ENCODE measurements around the gene KLHL30. TPM values are rescaled to one million over a fixed set of nuclear protein-coding genes. Genes with fewer than 3 reads are reported as not detected.

The KLHL30 gene
- total and polyA plus RNA-seq, 3 experiments from 2014 or later, result not detected

DNA sequence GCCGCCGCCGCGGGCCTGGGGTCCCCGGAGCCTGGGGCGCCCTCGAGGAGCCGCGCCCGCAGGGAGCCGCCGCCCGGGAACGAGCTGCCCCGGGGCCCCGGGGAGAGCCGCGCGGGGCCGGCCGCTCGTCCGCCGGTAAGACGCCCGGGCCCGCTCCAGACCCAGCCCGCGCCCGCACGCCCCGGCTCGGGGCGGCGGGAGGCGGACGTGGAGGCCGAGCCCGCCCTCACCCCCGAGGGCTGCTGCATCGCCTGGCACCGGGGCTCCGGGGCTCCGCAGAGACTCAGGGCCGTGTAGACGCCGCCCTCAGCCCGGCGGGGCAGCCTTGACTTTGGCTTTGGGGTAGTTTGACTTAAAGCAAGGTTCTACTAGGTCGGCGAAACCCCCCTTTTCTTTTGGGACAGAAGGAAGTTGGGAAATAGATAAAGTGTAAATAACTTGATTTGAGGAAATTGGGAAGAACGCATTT, 20.6 kb downstream of the KLHL30 start:
- H3K9me3 ChIP-seq (ENCODE audit: low read length), result no peaks in the 10 kb centered on the region
- Mint-ChIP-seq H3K4me1 (peaks cover 7 to 19% (median 9%) of the 10 kb centered on the region in 3 donors), H3K4me3 (peak overlapping the region; percentile 34 to 77 (median 71)), H3K36me3 (no peaks in the 10 kb centered on the region), H3K9me3 (peaks cover 0 to under 1% (median 0%) of the 10 kb centered on the region in 5 donors), H3K27ac (no peak overlapping the region), H3K27me3 (peaks cover 7 to 18% of the 10 kb centered on the region in 2 donors)
- H3K4me3 ChIP-seq (ENCODE audit: low read length), result no peak overlapping the region
- H3K27ac ChIP-seq (ENCODE audit: low read depth, low read length), result no peak overlapping the region
- no peaks in the 10 kb centered on the region for H3K36me3 ChIP-seq (ENCODE audit: insufficient read depth, low read length)
- H3K4me1 ChIP-seq (ENCODE audit: insufficient read depth, low read length), result peaks cover 9% of the 10 kb centered on the region
- ChIA-PET POLR2A (no interaction called here), CTCF (interaction anchor here (0.6 kb wide), 1 partner anchor 96 kb away, joined by 3 read pairs; no protein-coding TSS in a partner anchor)
- peak in 2 of 5 donors; percentile 21 to 43 for DNase-seq
- H3K27me3 ChIP-seq (ENCODE audit: insufficient read depth, low read length, poor library complexity, severe bottlenecking), result no peaks in the 10 kb centered on the region

DNA sequence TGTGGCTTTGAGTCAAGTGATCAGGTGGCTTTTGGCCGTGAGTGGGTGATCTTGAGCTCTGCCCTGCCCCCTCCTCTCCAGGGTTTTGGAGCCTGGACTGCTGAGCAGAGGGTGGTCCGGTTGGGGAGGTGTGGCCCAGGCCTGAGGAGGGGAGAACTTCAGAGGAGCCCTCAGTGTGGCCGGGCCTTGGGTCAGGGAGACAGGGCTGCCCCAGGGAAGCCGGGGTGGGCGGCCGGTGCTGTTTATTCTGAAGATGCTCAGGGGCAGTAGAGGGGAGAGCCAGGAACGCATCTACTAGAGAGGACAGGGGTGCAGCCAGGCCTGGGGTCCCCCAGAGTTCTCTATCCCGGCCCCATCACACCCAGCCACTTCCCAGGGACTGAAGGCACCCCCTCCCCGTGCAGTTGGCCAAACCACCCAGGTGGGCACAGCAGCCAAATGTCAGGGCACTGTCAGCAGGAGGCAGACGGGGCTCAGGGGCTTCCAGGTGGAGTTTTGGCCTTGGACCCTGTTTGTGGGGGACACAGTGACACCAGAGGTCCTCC, 21.3 kb downstream of the KLHL30 start:
- Histone ChIP-seq H3K36me3 (ENCODE audit: insufficient read depth, low read length) (no peaks in the 10 kb centered on the region), H3K27me3 (ENCODE audit: insufficient read depth, low read length, poor library complexity, severe bottlenecking) (no peaks in the 10 kb centered on the region), H3K27ac (ENCODE audit: low read depth, low read length) (no peak overlapping the region), H3K4me3 (ENCODE audit: low read length) (no peak overlapping the region), H3K4me1 (ENCODE audit: insufficient read depth, low read length) (peaks cover 9% of the 10 kb centered on the region), H3K9me3 (ENCODE audit: low read length) (no peaks in the 10 kb centered on the region)
- Mint-ChIP-seq H3K4me3 (peak overlapping the region; percentile 34 to 77 (median 71)), H3K4me1 (peaks cover 7 to 22% (median 9%) of the 10 kb centered on the region in 3 donors), H3K9me3 (no peaks in the 10 kb centered on the region), H3K27me3 (peaks cover 9 to 18% of the 10 kb centered on the region in 2 donors), H3K27ac (no peak overlapping the region), H3K36me3 (no peaks in the 10 kb centered on the region)
- peak in 1 of 5 donors; percentile 43 for DNase-seq
- POLR2A ChIA-PET, result no interaction called here
- CTCF ChIA-PET, result no interaction called here

DNA sequence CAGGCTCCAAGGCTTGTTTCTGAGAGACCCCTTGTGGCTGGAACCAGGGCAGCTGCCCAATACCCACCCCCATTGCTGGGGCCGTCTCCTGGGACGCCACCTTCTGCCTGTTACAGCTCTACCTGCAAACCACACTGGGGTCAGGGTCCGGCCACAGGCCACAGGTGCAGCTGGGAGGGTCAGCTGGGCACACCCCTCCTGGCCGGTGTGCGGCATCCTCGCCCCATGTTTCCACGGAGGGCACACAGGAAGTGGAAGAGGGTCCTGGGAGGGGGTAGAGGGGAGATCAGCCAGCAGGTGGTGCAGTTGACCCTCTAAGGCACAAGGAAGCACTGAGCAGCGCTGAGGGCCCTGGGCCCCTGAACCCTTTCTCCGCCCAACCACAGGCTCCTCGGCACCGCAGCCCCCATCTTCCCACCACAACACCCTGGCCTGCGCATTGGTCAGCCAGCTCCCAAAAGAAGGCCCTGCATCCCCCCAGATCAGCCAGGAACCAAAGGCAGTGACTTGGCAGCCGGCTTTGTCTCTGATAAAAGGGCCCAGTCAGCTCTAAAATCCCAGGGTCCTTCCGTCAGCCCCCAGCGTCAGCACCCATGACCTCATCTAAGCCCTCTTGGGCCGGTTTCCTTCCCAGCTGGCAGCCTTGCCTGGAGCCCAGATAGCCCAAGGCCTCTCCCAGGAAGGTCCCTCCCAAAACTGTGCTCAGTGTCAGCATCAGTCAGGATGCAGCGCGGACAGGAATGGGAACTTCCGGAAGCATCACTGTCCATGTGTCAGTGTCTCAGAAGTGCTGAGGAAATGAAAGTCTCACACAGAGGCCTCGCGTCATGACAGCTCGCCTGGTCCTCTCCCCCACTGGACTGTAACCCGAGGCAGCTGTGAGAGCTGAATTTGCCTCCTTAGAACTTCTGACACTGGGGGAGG, 22.0 kb downstream of the KLHL30 start:
- no peak overlapping the region for H3K27ac ChIP-seq (ENCODE audit: low read depth, low read length)
- no peaks in the 10 kb centered on the region for H3K27me3 ChIP-seq (ENCODE audit: insufficient read depth, low read length, poor library complexity, severe bottlenecking)
- no peak for DNase-seq
- H3K4me1 Mint-ChIP-seq, result peaks cover 7 to 29% (median 15%) of the 10 kb centered on the region in 3 donors
- ChIA-PET CTCF (interaction anchor here (0.6 kb wide), 1 partner anchor 293 kb away, joined by 3 read pairs; no protein-coding TSS in a partner anchor), POLR2A (no interaction called here)
- H3K4me3 Mint-ChIP-seq, result peak overlapping the region in 2 of 7 donors; percentile 32 to 46
- no peaks in the 10 kb centered on the region for H3K36me3 ChIP-seq (ENCODE audit: insufficient read depth, low read length)
- no peak overlapping the region for H3K27ac Mint-ChIP-seq
- no peak overlapping the region for H3K4me3 ChIP-seq (ENCODE audit: low read length)
- H3K27me3 Mint-ChIP-seq, result peaks cover 11 to 24% of the 10 kb centered on the region in 2 donors
- no peaks in the 10 kb centered on the region for H3K9me3 ChIP-seq (ENCODE audit: low read length)
- H3K9me3 Mint-ChIP-seq, result no peaks in the 10 kb centered on the region
- no peaks in the 10 kb centered on the region for H3K36me3 Mint-ChIP-seq
- H3K4me1 ChIP-seq (ENCODE audit: insufficient read depth, low read length), result peaks cover 9% of the 10 kb centered on the region

DNA sequence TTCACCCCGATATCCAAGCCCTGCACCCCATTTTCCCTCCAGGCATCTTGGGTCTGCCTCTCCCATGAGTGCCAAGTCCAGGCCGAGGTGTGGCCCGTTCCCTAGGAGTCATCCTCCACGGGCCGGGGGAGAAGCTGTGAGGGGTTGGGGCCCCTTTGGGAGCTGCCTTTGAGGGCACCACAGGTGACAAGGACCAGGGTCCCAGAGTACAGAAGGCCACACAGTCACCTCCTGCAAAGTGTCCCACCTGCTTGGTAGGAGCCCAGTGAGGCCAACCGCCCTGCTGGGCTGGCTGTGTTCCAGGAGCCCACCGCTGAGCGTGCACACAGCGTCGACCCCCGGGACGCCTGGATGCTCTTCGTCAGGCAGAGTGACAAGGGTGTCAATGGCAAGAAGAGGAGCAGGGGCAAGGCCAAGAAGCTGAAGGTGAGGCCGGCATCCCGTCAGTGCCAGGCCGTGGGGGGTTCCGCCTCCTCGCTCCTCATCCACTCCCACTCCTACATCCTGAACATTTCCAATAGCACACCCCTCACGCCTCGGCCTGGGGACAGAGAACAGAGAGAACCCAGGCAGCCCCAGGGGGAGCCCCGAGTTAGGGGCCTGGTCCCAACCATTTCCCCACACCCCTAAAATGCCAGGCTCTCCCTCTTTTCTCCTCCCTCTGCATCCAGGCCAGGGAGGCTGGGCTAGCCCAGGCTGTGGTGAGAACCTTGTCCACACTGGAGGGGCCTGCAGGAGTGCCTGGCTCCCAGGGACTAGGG, 23.0 kb downstream of the KLHL30 start:
- Histone ChIP-seq H3K27ac (ENCODE audit: low read depth, low read length) (no peak overlapping the region), H3K27me3 (ENCODE audit: insufficient read depth, low read length, poor library complexity, severe bottlenecking) (no peaks in the 10 kb centered on the region), H3K9me3 (ENCODE audit: low read length) (no peaks in the 10 kb centered on the region), H3K4me3 (ENCODE audit: low read length) (no peak overlapping the region), H3K4me1 (ENCODE audit: insufficient read depth, low read length) (peaks cover 9% of the 10 kb centered on the region), H3K36me3 (ENCODE audit: insufficient read depth, low read length) (no peaks in the 10 kb centered on the region)
- Mint-ChIP-seq H3K27me3 (peaks cover 11 to 24% of the 10 kb centered on the region in 2 donors), H3K27ac (no peak overlapping the region), H3K9me3 (no peaks in the 10 kb centered on the region), H3K4me1 (peaks cover 7 to 29% (median 15%) of the 10 kb centered on the region in 3 donors), H3K4me3 (no peak overlapping the region), H3K36me3 (no peaks in the 10 kb centered on the region)
- no peak for DNase-seq
- CTCF ChIA-PET, result no interaction called here
- POLR2A ChIA-PET, result no interaction called here

DNA sequence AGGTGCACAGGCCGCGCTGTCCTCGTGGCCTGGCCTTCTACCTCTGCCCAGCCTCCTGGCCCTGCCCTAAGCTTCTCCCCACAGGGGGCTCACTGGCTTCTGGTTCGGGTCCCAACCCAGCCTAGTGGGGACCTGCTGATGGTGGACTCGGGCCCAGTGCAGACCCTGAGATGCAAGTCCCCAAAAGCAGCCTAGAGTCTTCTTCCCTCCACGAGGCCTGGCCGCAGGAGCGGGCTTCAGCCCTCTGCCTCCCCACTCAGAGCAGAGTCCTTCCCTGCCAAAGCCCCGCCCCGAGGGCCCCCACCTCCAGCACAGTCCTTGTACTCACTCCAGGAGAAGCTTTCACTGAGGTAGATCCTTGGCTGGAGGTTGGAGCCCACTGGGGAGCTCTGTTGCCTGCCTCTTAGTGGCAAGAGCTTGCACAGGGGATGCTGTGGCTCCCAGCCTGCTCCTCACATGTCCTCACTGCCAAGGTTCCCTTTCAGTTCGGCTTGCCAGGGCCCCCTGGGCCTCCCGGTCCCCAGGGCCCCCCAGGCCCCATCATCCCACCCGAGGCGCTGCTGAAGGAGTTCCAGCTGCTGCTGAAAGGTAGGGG, 23.9 kb downstream of the KLHL30 start:
- Mint-ChIP-seq H3K4me3 (no peak overlapping the region), H3K27me3 (peaks cover 11 to 24% of the 10 kb centered on the region in 2 donors), H3K4me1 (peaks cover 7 to 29% (median 15%) of the 10 kb centered on the region in 3 donors), H3K9me3 (no peaks in the 10 kb centered on the region), H3K36me3 (peaks cover 0 to 2% (median 0%) of the 10 kb centered on the region in 3 donors), H3K27ac (no peak overlapping the region)
- no peaks in the 10 kb centered on the region for H3K9me3 ChIP-seq (ENCODE audit: low read length)
- no peak for DNase-seq
- H3K27ac ChIP-seq (ENCODE audit: low read depth, low read length), result no peak overlapping the region
- ChIA-PET CTCF (no interaction called here), POLR2A (no interaction called here)
- H3K4me3 ChIP-seq (ENCODE audit: low read length), result no peak overlapping the region
- H3K27me3 ChIP-seq (ENCODE audit: insufficient read depth, low read length, poor library complexity, severe bottlenecking), result no peaks in the 10 kb centered on the region
- H3K36me3 ChIP-seq (ENCODE audit: insufficient read depth, low read length), result no peaks in the 10 kb centered on the region
- H3K4me1 ChIP-seq (ENCODE audit: insufficient read depth, low read length), result peaks cover 9% of the 10 kb centered on the region

DNA sequence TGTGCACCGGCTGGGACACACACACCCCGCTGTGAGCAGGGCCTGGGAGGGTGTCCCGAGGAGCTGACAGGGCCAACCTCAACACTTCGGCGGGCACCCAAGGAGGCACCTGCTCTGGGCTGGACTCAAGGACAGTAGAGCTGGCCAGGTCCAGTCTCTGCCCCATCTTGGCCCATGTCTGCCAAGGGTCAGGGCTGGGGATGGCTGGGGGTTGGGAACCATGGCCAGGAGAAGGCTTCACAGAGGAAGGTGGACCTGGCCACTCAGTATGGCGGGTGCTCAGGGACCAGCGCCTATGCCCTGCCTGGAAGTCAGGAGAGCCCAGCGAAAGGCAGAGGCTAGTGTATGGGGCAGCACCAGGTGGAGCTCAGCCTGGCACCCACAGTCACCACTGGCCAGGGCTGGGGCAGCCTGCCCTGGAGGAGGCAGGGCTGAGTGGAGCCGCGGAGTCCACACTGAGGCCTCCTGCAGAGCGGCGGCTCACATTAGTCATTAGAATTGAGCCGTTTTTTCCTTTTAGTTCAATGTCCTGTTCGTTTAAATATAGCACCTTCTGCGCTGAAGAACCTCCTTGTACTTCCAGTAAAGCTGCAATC, 24.5 kb downstream of the KLHL30 start:
- H3K9me3 Mint-ChIP-seq, result no peaks in the 10 kb centered on the region
- DNase-seq, result no peak
- no peak overlapping the region for H3K4me3 ChIP-seq (ENCODE audit: low read length)
- H3K27me3 Mint-ChIP-seq, result peaks cover 11 to 24% of the 10 kb centered on the region in 2 donors
- H3K4me1 Mint-ChIP-seq, result peaks cover 7 to 29% (median 15%) of the 10 kb centered on the region in 3 donors
- no peak overlapping the region for H3K27ac ChIP-seq (ENCODE audit: low read depth, low read length)
- no peaks in the 10 kb centered on the region for H3K27me3 ChIP-seq (ENCODE audit: insufficient read depth, low read length, poor library complexity, severe bottlenecking)
- no peaks in the 10 kb centered on the region for H3K9me3 ChIP-seq (ENCODE audit: low read length)
- peaks cover 0 to 8% (median 0%) of the 10 kb centered on the region in 3 donors for H3K36me3 Mint-ChIP-seq
- POLR2A ChIA-PET, result no interaction called here
- peaks cover 9% of the 10 kb centered on the region for H3K4me1 ChIP-seq (ENCODE audit: insufficient read depth, low read length)
- H3K4me3 Mint-ChIP-seq, result no peak overlapping the region
- H3K27ac Mint-ChIP-seq, result no peak overlapping the region
- CTCF ChIA-PET, result no interaction called here
- H3K36me3 ChIP-seq (ENCODE audit: insufficient read depth, low read length), result no peaks in the 10 kb centered on the region

DNA sequence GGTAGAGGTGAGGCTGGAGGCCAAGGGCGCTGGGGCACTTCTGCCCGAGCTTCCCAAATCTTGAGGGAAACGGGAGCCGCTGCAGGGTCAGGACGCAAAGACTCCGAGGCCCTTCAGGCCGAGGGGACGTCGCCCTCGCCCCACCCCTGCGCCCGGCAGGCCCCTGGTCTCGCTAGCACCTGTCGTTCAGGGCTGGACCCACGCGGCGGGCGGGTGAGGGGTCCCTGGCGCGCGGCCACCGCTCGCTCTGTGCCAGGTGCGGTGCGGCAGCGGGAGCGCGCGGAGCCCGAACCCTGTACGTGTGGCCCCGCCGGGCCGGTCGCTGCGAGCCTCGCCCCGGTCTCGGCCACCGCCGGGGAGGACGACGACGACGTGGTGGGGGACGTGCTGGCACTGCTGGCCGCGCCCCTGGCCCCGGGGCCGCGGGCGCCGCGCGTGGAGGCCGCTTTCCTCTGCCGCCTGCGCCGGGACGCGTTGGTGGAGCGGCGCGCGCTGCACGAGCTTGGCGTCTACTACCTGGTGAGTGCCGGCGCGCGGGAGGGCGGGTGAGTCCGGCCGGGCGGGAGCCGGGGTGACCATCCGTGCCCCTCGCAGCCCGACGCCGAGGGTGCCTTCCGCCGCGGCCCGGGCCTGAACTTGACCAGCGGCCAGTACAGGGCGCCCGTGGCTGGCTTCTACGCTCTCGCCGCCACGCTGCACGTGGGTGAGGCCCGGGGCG, 25.2 kb downstream of the KLHL30 start:
- Histone ChIP-seq H3K27ac (ENCODE audit: low read depth, low read length) (no peak overlapping the region), H3K9me3 (ENCODE audit: low read length) (no peaks in the 10 kb centered on the region), H3K4me1 (ENCODE audit: insufficient read depth, low read length) (peaks cover 9% of the 10 kb centered on the region), H3K4me3 (ENCODE audit: low read length) (no peak overlapping the region), H3K36me3 (ENCODE audit: insufficient read depth, low read length) (no peaks in the 10 kb centered on the region), H3K27me3 (ENCODE audit: insufficient read depth, low read length, poor library complexity, severe bottlenecking) (no peaks in the 10 kb centered on the region)
- ChIA-PET CTCF (no interaction called here), POLR2A (no interaction called here)
- Mint-ChIP-seq H3K27ac (no peak overlapping the region), H3K9me3 (no peaks in the 10 kb centered on the region), H3K36me3 (peaks cover 0 to 15% (median 0%) of the 10 kb centered on the region in 3 donors), H3K4me3 (no peak overlapping the region), H3K4me1 (peaks cover 7 to 29% (median 15%) of the 10 kb centered on the region in 3 donors), H3K27me3 (peaks cover 11 to 24% of the 10 kb centered on the region in 2 donors)
- no peak for DNase-seq

Measured in CD8-positive, alpha-beta memory T cell (primary cell).